Smooth muscle cell (in vitro differentiated cells): ENCODE results near the gene C10orf95. TPM values are rescaled to one million over a fixed set of nuclear protein-coding genes. Genes with fewer than 3 reads are reported as not detected.

Experiments used
- DNase-seq: peaks from one replicate; lab custom pipeline; 2025; ENCODE audit not compliant: unreplicated experiment; lab: John Stamatoyannopoulos, UW
- H2AFZ ChIP-seq: fragments of 200-600 bp; sonication (generic); 2 replicates; pipeline ENCODE4 v1.6.0; 2016; ENCODE audit warnings: antibody characterized with exemption, low read depth, mild to moderate bottlenecking
- H3F3A ChIP-seq: fragments of 200-600 bp; sonication (generic); 2 replicates; pipeline ENCODE4 v1.6.0; 2017; ENCODE audit warnings: antibody characterized with exemption, low read depth
- H3K27ac ChIP-seq: fragments of 200-600 bp; sonication (generic); 2 replicates; pipeline ENCODE4 v1.5.1; 2016; ENCODE audit warnings: low read depth, mild to moderate bottlenecking
- H3K27me3 ChIP-seq: fragments of 200-600 bp; sonication (generic); 2 replicates; pipeline ENCODE4 v1.6.1; 2016; ENCODE audit warnings: low read depth, mild to moderate bottlenecking
- H3K36me3 ChIP-seq: fragments of 200-600 bp; sonication (generic); 2 replicates; pipeline ENCODE4 v1.5.1; 2016; ENCODE audit warnings: low read depth
- H3K4me1 ChIP-seq: fragments of 200-600 bp; sonication (generic); 2 replicates; pipeline ENCODE4 v1.5.1; 2016; ENCODE audit warnings: low read depth
- H3K4me2 ChIP-seq: fragments of 200-600 bp; sonication (generic); 2 replicates; pipeline ENCODE4 v1.6.0; 2016; ENCODE audit warnings: mild to moderate bottlenecking
- H3K4me3 ChIP-seq: fragments of 200-600 bp; sonication (generic); 2 replicates; pipeline ENCODE4 v1.5.1; 2016; ENCODE audit warnings: mild to moderate bottlenecking
- H3K79me2 ChIP-seq: fragments of 200-600 bp; sonication (generic); 2 replicates; pipeline ENCODE4 v1.6.0; 2016; ENCODE audit warnings: low read depth, mild to moderate bottlenecking
- H3K9ac ChIP-seq: fragments of 200-600 bp; sonication (generic); 2 replicates; pipeline ENCODE4 v1.6.0; 2016; ENCODE audit warnings: low read depth
- H3K9me3 ChIP-seq: fragments of 200-600 bp; sonication (generic); replicated peaks from 2 replicates; pipeline ENCODE4 v1.5.1; 2016; ENCODE audit warnings: low read depth
- H4K20me1 ChIP-seq: fragments of 200-600 bp; sonication (generic); 2 replicates; pipeline ENCODE4 v1.6.0; 2016; ENCODE audit warnings: low read depth
- WGBS: methylation state at CpG from one replicate; pipeline ENCODE4 v1.1.7; 2016; ENCODE audit warnings: low lambda C conversion rate; 5-methylcytosine and 5-hydroxymethylcytosine counted together
- polyA plus RNA-seq: library from polyadenylated mRNA; unstranded; fragments of >200 nt; fragmentation: Nextera tagmentation; extraction: Ambion mirVana; gene quantifications from 2 replicates; pipeline ENCODE4 v1.2.1, GENCODE V29; 2016
- total RNA-seq: library from RNA; depleted of rRNA; stranded (reverse); fragments of >200 nt; gene quantifications from 2 replicates; pipeline ENCODE4 v1.2.3, GENCODE V29; 2014
- TF ChIP-seq, protein P1 (sequence below): fragments of 200-600 bp; sonication (generic); IDR thresholded peaks from 2 replicates; pipeline ENCODE4 v1.5.1; 2017; ENCODE audit warnings: borderline replicate concordance, mild to moderate bottlenecking, antibody characterized with exemption; ENCODE audit not compliant: insufficient read depth, poor library complexity, severe bottlenecking

Gene C10orf95
- total and polyA plus RNA-seq, 2 experiments from 2014 or later = 0.62 TPM; not detected in 1

DNA sequence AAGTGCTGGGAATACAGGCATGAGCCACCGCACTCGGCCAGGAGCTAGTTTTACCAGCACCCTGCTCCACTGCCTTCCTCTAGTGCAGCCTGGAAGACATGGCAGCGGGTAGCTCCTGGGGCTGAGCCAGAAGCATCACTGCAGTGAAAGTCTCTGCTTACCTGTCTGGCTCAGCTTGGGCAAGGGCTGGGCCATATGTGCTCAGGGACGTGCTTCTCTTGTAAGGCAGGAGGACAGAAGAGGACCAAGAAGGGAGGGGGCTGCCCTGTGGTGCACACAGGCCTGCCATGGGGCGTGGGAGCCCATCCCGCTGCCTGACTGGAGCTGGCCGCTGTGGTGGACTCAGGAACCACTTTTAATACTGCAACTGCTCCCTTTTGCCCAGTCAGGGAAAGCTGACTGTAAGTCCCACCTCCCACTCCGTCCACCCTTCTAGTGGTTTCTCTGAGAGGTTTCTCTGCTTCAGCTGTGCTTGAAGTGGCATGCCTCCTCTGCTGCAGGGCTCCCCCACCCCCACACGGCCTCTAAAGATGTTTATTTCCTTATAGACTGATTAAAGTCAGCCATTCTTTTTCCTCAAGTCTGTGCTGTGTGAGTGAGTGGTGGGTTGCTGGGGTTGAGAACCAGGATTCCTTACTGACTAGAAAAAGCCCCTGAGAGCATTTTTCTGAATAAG lies 25.3 kb upstream of the C10orf95 start:
- 78% methylated on average over 9 of the region's 9 CpGs for WGBS
- Histone ChIP-seq H3K27me3 (no peaks in the 10 kb centered on the region), H3F3A (peaks cover 6% of the 10 kb centered on the region), H4K20me1 (peaks cover 5% of the 10 kb centered on the region), H3K9ac (no peak overlapping the region), H2AFZ (no peak overlapping the region), H3K9me3 (no peaks in the 10 kb centered on the region), H3K4me1 (no peaks in the 10 kb centered on the region), H3K4me3 (no peak overlapping the region), H3K27ac (peak overlapping the region; percentile 31), H3K4me2 (no peak overlapping the region), H3K79me2 (no peaks in the 10 kb centered on the region), H3K36me3 (peaks cover under 1% of the 10 kb centered on the region)
- TF ChIP-seq, protein P1, sequence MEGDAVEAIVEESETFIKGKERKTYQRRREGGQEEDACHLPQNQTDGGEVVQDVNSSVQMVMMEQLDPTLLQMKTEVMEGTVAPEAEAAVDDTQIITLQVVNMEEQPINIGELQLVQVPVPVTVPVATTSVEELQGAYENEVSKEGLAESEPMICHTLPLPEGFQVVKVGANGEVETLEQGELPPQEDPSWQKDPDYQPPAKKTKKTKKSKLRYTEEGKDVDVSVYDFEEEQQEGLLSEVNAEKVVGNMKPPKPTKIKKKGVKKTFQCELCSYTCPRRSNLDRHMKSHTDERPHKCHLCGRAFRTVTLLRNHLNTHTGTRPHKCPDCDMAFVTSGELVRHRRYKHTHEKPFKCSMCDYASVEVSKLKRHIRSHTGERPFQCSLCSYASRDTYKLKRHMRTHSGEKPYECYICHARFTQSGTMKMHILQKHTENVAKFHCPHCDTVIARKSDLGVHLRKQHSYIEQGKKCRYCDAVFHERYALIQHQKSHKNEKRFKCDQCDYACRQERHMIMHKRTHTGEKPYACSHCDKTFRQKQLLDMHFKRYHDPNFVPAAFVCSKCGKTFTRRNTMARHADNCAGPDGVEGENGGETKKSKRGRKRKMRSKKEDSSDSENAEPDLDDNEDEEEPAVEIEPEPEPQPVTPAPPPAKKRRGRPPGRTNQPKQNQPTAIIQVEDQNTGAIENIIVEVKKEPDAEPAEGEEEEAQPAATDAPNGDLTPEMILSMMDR = no peak
- DNase-seq = no peak

DNA sequence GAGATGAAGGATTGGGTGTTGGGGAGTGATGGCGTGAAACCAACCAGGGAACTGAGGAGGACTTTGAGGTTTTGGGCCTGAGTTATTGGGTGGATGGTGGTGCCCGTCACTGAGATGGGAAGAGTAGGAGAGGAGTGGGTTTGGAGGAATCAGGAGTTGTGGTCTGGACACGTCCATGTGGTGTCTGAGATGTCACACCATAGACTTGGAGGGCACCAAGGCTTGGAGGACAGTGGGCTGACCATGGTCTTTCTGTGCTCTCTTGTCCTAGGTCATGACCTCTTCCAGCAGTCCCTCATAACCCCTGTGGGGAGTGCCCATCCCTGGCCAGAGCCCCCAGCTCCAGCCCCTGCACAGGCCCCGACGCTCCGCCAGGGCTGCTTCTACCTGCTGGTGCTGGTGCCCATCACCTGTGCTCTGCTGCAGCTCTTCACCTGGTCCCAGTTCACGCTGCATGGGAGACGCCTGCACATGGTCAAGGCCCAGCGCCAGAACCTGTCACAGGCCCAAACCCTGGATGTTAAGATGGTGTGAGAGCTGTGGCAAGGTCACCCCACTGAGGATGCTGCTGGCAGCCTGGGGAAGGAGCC lies 24.2 kb upstream of the C10orf95 start:
- no peak overlapping the region for H3K9ac ChIP-seq
- H3K9me3 ChIP-seq = no peaks in the 10 kb centered on the region
- H3K79me2 ChIP-seq = no peaks in the 10 kb centered on the region
- TF ChIP-seq, protein P1 = no peak
- H3K4me3 ChIP-seq = no peak overlapping the region
- no peak overlapping the region for H3K4me2 ChIP-seq
- DNase-seq = no peak
- peaks cover 6% of the 10 kb centered on the region for H3F3A ChIP-seq
- no peaks in the 10 kb centered on the region for H3K36me3 ChIP-seq
- H3K27ac ChIP-seq = no peak overlapping the region
- no peaks in the 10 kb centered on the region for H3K4me1 ChIP-seq
- WGBS = 98% methylated on average over 9 of the region's 9 CpGs
- H2AFZ ChIP-seq = no peak overlapping the region
- peaks cover 5% of the 10 kb centered on the region for H4K20me1 ChIP-seq
- H3K27me3 ChIP-seq = no peaks in the 10 kb centered on the region

DNA sequence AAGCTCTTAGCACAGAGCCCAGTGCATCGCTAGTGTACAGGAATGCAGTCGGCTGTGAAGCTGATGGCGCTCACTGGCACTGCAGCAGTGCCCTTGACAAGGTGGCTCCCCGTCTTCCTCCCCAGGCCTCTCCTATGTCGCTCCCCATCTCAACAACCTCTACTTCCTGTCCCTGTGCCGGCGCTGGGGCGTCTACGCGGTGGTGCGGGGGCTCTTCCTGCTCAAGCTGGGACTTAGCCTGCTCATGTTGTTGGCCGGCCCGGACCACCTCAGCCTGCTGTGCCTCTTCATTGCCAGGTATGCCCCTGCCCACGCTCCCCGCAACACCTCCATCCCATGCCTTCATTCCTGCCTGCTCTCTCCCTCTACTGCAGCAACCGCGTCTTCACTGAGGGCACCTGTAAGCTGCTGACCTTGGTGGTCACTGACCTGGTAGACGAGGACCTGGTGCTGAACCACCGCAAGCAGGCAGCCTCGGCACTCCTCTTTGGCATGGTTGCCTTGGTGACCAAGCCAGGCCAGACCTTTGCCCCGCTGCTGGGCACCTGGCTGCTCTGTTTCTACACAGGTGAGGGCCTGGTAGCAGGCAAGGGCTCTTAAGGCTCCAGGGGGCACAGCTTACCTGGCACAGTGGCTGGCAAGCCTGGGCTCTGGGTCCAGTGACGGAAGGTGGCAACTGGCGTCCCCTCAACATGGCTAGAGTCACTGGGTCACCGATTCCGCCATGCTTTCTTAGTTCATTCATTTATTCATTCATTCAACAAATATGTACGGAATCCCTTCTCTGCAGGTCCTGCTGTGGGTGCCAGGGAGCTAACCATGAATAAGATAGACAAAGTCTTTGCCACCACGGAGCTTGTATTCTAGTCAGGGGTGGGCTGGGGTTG lies 22.3 kb upstream of the C10orf95 start:
- H3F3A ChIP-seq = peaks cover 6% of the 10 kb centered on the region
- no peak overlapping the region for H3K4me3 ChIP-seq
- H3K27me3 ChIP-seq = no peaks in the 10 kb centered on the region
- DNase-seq = no peak
- no peaks in the 10 kb centered on the region for H3K79me2 ChIP-seq
- 92% methylated on average over 27 of the region's 27 CpGs for WGBS
- no peaks in the 10 kb centered on the region for H3K4me1 ChIP-seq
- H3K27ac ChIP-seq = no peak overlapping the region
- no peaks in the 10 kb centered on the region for H3K9me3 ChIP-seq
- TF ChIP-seq, protein P1 = no peak
- H3K9ac ChIP-seq = no peak overlapping the region
- no peaks in the 10 kb centered on the region for H3K36me3 ChIP-seq
- peaks cover 3% of the 10 kb centered on the region for H4K20me1 ChIP-seq
- H3K4me2 ChIP-seq = no peak overlapping the region
- H2AFZ ChIP-seq = no peak overlapping the region
